ENCODE data around the gene FOXO1.

The FOXO1 gene

DNA sequence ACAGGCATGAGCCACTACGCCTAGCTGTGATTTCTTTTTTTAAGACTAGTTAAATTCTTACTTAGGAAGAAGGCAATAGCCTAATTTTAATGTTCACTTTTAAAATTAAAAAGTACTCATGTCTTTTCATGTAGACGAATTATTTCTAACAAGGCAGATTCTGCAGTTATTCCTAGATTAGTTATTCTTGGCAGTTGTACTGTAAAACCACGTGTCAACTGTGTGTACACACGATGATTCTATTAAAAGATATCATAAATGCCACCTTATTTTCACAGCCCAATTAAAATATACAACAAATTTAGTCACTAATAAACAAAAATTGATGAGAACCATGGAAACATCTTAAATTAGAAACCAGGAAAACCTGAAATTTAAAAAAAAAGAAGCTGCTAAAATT, 10.6 kb upstream of the FOXO1 start:
- Mint-ChIP-seq H3K4me3 (no peak overlapping the region), H3K9me3 (no peaks in the 10 kb centered on the region), H3K36me3 (ENCODE audit: low read depth) (no peaks in the 10 kb centered on the region), H3K27me3 (ENCODE audit: low read depth, poor library complexity) (no peaks in the 10 kb centered on the region), H3K27ac (no peak overlapping the region), H3K4me1 (peaks cover 14% of the 10 kb centered on the region)
- no peak for DNase-seq
- no peak for TF ChIP-seq CTCF (IDR thresholded peaks at IDR 0.05)

GRCh38 chr13:40676007-40676406, 9.6 kb upstream of the FOXO1 start:
- no peak for TF ChIP-seq CTCF (IDR thresholded peaks at IDR 0.05)
- DNase-seq: no peak
- Mint-ChIP-seq H3K4me3 (no peak overlapping the region), H3K36me3 (ENCODE audit: low read depth) (no peaks in the 10 kb centered on the region), H3K27me3 (ENCODE audit: low read depth, poor library complexity) (no peaks in the 10 kb centered on the region), H3K27ac (no peak overlapping the region), H3K9me3 (no peaks in the 10 kb centered on the region), H3K4me1 (peaks cover 13% of the 10 kb centered on the region)

DNA sequence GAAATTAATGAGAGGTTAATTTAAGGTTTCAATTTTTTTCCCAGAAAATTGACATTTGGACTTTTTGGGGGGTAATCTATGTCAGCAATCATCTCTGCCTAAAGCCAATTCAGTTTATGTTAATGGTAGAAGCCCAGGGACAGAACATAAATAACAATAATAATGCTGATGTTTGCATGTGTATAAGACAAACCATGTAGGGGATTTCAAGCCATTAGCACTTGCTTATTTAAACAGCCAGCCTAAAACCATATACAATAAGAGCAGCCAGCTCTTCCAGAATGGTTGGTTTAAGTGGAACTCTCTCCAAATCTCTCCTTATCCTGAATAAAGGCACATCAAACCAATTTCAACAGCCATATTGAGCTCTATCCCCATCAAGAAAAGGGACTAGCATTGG, 7.0 kb upstream of the FOXO1 start:
- H3K27ac Mint-ChIP-seq: no peak overlapping the region
- no peaks in the 10 kb centered on the region for H3K36me3 Mint-ChIP-seq (ENCODE audit: low read depth)
- TF ChIP-seq CTCF (IDR thresholded peaks at IDR 0.05): no peak
- H3K9me3 Mint-ChIP-seq: no peaks in the 10 kb centered on the region
- H3K4me3 Mint-ChIP-seq: no peak overlapping the region
- no peak for DNase-seq
- H3K27me3 Mint-ChIP-seq (ENCODE audit: low read depth, poor library complexity): peaks cover 6% of the 10 kb centered on the region
- H3K4me1 Mint-ChIP-seq: peaks cover 13% of the 10 kb centered on the region

- Mint-ChIP-seq H3K27me3 (ENCODE audit: low read depth, poor library complexity) (peaks cover 12% of the 10 kb centered on the region), H3K4me1 (peaks cover 15% of the 10 kb centered on the region), H3K36me3 (ENCODE audit: low read depth) (no peaks in the 10 kb centered on the region), H3K9me3 (no peaks in the 10 kb centered on the region), H3K27ac (no peak overlapping the region), H3K4me3 (no peak overlapping the region)
- DNase-seq: no peak
- TF ChIP-seq CTCF (IDR thresholded peaks at IDR 0.05): no peak
Observed at GRCh38 chr13:40672765-40673397, 6.4 kb upstream of the FOXO1 start.

DNA sequence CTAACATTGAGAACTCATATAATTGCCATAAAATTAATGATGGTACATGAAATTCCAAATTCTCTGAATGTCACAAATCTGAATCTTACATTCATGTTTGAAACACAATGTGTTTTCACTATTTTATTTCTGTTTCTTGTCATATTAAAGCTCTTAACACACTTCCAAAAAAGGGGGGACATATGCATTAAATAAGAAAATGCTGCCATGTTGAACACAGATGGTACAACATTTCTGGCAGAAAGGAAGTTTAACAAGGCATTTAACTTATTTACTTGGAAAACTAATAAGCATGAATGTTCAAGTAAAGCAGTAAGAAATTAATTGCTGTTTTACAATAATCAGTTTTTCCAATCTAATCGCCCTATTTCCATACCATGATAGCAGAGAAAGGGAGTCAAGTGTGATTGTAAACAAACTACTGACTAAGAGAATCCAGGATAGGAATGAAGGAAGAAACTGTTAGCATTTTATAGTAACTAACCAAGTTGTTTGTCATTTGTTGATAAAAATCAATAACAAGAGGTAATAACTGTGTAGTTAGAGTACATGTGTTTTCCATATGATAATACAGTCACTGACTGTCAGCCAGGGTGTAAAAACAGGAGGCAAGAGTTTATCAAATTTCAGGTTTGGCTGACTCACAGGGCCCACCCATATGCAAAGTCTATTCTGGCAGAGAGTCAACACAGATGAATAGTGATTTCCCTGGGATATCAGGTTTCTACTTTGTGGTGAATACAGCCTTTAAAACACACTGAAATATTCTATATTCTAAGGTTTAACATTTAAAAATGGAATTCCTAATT, 5.7 kb upstream of the FOXO1 start:
- TF ChIP-seq CTCF (IDR thresholded peaks at IDR 0.05): no peak
- no peak overlapping the region for H3K4me3 Mint-ChIP-seq
- peaks cover 19% of the 10 kb centered on the region for H3K27me3 Mint-ChIP-seq (ENCODE audit: low read depth, poor library complexity)
- no peak overlapping the region for H3K27ac Mint-ChIP-seq
- no peak for DNase-seq
- H3K4me1 Mint-ChIP-seq: peaks cover 21% of the 10 kb centered on the region
- no peaks in the 10 kb centered on the region for H3K9me3 Mint-ChIP-seq
- no peaks in the 10 kb centered on the region for H3K36me3 Mint-ChIP-seq (ENCODE audit: low read depth)

DNA sequence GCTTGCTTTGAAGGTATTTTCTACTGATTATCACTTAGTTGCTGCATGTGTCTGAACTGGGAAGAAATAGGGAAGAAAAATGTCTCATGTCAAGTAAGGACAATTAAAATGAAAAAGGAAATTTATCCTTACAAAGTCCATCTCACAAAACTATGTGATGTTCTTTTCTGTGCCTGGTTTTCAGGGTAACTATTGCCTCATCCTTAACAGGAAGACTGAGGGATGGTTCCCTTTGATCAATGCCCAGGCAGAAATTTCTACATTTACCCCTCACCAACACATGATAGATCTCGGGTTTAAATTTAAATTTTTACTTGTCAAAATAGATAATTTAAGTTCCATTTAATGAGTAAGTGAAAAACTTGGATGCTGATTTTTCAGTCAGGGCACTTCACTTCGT, 3.9 kb upstream of the FOXO1 start:
- H3K4me3 Mint-ChIP-seq: no peak overlapping the region
- H3K27ac Mint-ChIP-seq: no peak overlapping the region
- peaks cover 21% of the 10 kb centered on the region for H3K27me3 Mint-ChIP-seq (ENCODE audit: low read depth, poor library complexity)
- TF ChIP-seq CTCF (IDR thresholded peaks at IDR 0.05): no peak
- H3K9me3 Mint-ChIP-seq: no peaks in the 10 kb centered on the region
- no peak for DNase-seq
- H3K36me3 Mint-ChIP-seq (ENCODE audit: low read depth): no peaks in the 10 kb centered on the region
- H3K4me1 Mint-ChIP-seq: peaks cover 21% of the 10 kb centered on the region

Measured in nephron progenitor cell (in vitro differentiated cells).